ENCODE data around the gene ABHD10. TPM values are rescaled to one million over a fixed set of nuclear protein-coding genes. Genes with fewer than 3 reads are reported as not detected.

The ABHD10 gene
- total RNA-seq, 3 donors from 2014 or later (not counting 1 experiment from before 2014, with no cell fraction given), result 21.6 to 24.0 (median 22.6) TPM

GRCh38 chr3:111965484-111965883 is 13.3 kb upstream of the ABHD10 start:
- Mint-ChIP-seq H3K4me1 (peaks cover 5 to 7% of the 10 kb centered on the region in 2 donors), H3K4me3 (no peak overlapping the region), H3K27ac (no peak overlapping the region), H3K27me3 (ENCODE audit: low read depth in 2 of 2) (no peaks in the 10 kb centered on the region), H3K36me3 (peaks cover 10% of the 10 kb centered on the region), H3K9me3 (no peaks in the 10 kb centered on the region)
- H3K4me3 ChIP-seq (ENCODE audit: low read length), result no peak overlapping the region
- H3K4me1 ChIP-seq (ENCODE audit: control insufficient read depth, insufficient read depth, low read length), result no peaks in the 10 kb centered on the region
- no peaks in the 10 kb centered on the region for H3K27me3 ChIP-seq (ENCODE audit: control insufficient read depth, insufficient read depth, low read length)
- intact Hi-C loops (cut with micrococcal nuclease), result loop anchor here (10.0 kb wide), 1 partner anchor 421 kb away; the partner anchor contains the start of gene CD96
- ATAC-seq (no peak), DNase-seq (no peak)
- H3K9me3 ChIP-seq (ENCODE audit: control insufficient read depth, insufficient read depth, low read length), result no peaks in the 10 kb centered on the region
- H3K36me3 ChIP-seq (ENCODE audit: control insufficient read depth, insufficient read depth, low read length), result peaks cover 7% of the 10 kb centered on the region
- 92% methylated on average over 2 of the region's 2 CpGs for WGBS (ENCODE audit: insufficient coverage)
- TF ChIP-seq CTCF (IDR thresholded peaks at IDR 0.05), result no peak
- H3K27ac ChIP-seq (ENCODE audit: low read length), result no peak overlapping the region

- H3K9me3 Mint-ChIP-seq, result no peaks in the 10 kb centered on the region
- DNase-seq, result no peak
- Histone ChIP-seq H3K9me3 (ENCODE audit: control insufficient read depth, insufficient read depth, low read length) (no peaks in the 10 kb centered on the region), H3K27me3 (ENCODE audit: control insufficient read depth, insufficient read depth, low read length) (no peaks in the 10 kb centered on the region), H3K36me3 (ENCODE audit: control insufficient read depth, insufficient read depth, low read length) (peaks cover 9% of the 10 kb centered on the region), H3K27ac (ENCODE audit: low read length) (no peak overlapping the region), H3K4me1 (ENCODE audit: control insufficient read depth, insufficient read depth, low read length) (no peaks in the 10 kb centered on the region), H3K4me3 (ENCODE audit: low read length) (no peak overlapping the region)
- no peak for TF ChIP-seq CTCF (IDR thresholded peaks at IDR 0.05)
- peaks cover 5 to 7% of the 10 kb centered on the region in 2 donors for H3K4me1 Mint-ChIP-seq
- intact Hi-C loops (cut with micrococcal nuclease), result loop anchor here (1.0 to 10.0 kb wide), 4 partner anchors 72 to 422 kb away; partner anchors contain the start of gene CD96
- ATAC-seq, result no peak
- H3K27me3 Mint-ChIP-seq (ENCODE audit: low read depth in 2 of 2), result no peaks in the 10 kb centered on the region
- 39% methylated on average over 3 of the region's 3 CpGs for WGBS (ENCODE audit: insufficient coverage)
- peak overlapping the region; percentile 8 to 62 for H3K27ac Mint-ChIP-seq
- peaks cover 10% of the 10 kb centered on the region for H3K36me3 Mint-ChIP-seq
- H3K4me3 Mint-ChIP-seq, result no peak overlapping the region
These were observed 11.8 kb upstream of the ABHD10 start for GRCh38 chr3:111967068-111967467.

DNA sequence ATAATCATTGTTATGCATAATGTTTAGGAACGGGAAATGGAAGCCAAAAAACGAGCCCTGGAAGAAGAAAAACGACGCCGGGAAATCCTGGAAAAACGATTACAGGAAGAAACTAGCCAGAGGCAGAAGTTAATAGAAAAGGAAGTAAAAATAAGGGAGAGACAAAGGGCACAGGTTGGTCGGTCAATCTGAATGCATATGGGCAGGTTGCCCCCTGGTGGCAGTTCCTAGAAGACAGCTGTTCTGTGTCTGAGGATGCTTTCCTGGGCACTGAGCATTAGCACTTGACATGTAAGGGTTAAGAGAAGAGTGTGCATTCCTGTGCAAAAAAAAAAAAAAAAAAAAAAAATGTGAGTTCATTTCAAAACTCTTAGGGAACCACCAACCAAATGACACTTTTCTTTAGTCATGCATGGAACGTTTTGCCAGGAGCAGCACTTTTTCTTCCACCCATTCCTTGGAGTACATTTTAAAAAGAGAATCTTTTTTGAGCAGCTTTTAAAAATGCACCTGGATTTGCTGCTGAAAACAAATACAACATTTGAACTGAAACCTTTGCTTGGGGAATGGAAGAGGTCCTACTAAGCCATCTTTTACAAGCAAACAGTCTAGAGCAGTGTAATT is 11.1 kb upstream of the ABHD10 start:
- Histone ChIP-seq H3K9me3 (ENCODE audit: control insufficient read depth, insufficient read depth, low read length) (no peaks in the 10 kb centered on the region), H3K4me3 (ENCODE audit: low read length) (no peak overlapping the region), H3K27me3 (ENCODE audit: control insufficient read depth, insufficient read depth, low read length) (no peaks in the 10 kb centered on the region), H3K4me1 (ENCODE audit: control insufficient read depth, insufficient read depth, low read length) (no peaks in the 10 kb centered on the region), H3K27ac (ENCODE audit: low read length) (no peak overlapping the region), H3K36me3 (ENCODE audit: control insufficient read depth, insufficient read depth, low read length) (peaks cover 11% of the 10 kb centered on the region)
- Mint-ChIP-seq H3K36me3 (peaks cover 10% of the 10 kb centered on the region), H3K4me3 (no peak overlapping the region), H3K27ac (peak overlapping the region; percentile 8 to 62), H3K9me3 (no peaks in the 10 kb centered on the region), H3K4me1 (peaks cover 5 to 7% of the 10 kb centered on the region in 2 donors), H3K27me3 (ENCODE audit: low read depth in 2 of 2) (no peaks in the 10 kb centered on the region)
- peak; percentile 96 for TF ChIP-seq CTCF (IDR thresholded peaks at IDR 0.05)
- DNase-seq, result peak; percentile 66 to 89
- peak; percentile 86 to 98 (median 95) for ATAC-seq
- 13% methylated on average over 8 of the region's 8 CpGs for WGBS (ENCODE audit: insufficient coverage)
- intact Hi-C loops (cut with micrococcal nuclease), result loop anchor here (1.0 to 10.0 kb wide), 4 partner anchors 72 to 423 kb away; partner anchors contain the start of gene CD96

Data from natural killer cell (primary cell).